SK-N-MC (cell line): Measurements from ENCODE around the gene CDKN2C.

Source experiments
- EZH2 ChIP-seq: fragments of 200-600 bp; sonication (generic); IDR thresholded peaks from one replicate; pipeline ENCODE4 v1.6.1; 2017; ENCODE audit warnings: antibody characterized with exemption
- POLR2AphosphoS5 ChIP-seq: IDR thresholded peaks from 2 replicates; pipeline ENCODE4 v1.6.1; 2012; ENCODE audit warnings: mild to moderate bottlenecking, low read depth, low read length, borderline replicate concordance

- TF ChIP-seq EZH2: no peak
- no peak for TF ChIP-seq POLR2AphosphoS5
Measured at GRCh38 chr1:50966991-50967390, 3.1 kb upstream of the CDKN2C start.
